ENCODE results near the gene RFC1. TPM values are rescaled to one million over a fixed set of nuclear protein-coding genes. Genes with fewer than 3 reads are reported as not detected.

The RFC1 gene
- total RNA-seq, 1 donor = 20.5 TPM

DNA sequence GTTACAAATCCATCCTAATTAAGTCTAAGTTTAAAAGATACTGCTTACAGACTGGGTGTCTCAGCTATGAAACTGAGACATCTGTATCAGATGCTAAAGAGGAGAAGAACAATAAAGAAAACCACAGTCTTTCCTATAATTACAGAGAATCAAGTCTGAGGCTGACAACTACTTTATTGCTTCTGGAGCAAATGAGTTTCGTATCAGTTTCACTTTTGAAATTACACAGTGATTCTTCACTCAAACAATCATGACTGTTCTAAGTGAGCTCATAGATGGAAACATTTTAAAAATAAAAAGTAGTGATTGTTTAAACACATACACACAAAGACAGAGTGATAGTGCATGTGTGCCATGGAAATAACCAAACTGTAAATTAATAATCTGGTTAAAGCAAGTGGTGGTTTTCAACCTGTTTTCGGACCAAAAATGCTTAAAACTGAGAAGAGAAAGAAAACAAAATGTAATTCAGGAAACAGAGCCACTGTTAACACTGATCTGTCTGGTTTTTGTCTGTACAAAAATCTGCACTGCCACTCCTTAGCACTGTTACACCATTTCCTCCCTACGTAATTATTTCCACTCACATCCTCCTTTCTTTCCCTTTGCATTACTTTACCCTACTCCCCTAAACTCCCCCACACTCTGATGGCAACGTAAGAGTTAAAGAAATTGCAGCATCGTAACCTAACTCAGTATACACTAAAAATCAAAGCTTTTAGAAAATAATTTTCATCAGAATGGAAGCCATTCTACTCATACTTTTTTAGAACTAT is 12.5 kb downstream of the RFC1 start:
- DNase-seq (ENCODE audit: low read depth in 2 of 3, low spot score in 2 of 3) = peak; percentile 19 to 75 (median 33)

DNA sequence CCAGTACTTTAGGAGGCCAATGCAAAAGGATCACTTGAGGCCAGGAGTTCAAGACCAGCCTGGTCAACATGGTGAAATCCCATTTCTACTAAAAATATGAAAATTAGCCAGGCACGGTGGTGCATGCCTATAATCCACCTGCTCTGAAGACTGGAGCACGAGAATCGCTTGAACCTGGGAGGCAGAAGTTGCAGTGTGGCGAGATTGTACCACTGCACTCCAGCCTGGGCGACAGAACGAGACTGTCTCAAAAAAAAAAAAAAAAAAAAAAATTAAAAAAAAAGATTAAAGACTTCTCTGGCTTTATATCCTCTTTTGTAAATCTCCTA is 13.0 kb downstream of the RFC1 start:
- peak in 1 of 3 donors; percentile 9 for DNase-seq (ENCODE audit: low read depth in 2 of 3, low spot score in 2 of 3)

GRCh38 chr4:39349326-39349725 is 16.8 kb downstream of the RFC1 start:
- no peak for DNase-seq (ENCODE audit: low read depth in 2 of 3, low spot score in 2 of 3)

- DNase-seq (ENCODE audit: low read depth in 2 of 3, low spot score in 2 of 3) = no peak
Observed at GRCh38 chr4:39348371-39349315, 17.5 kb downstream of the RFC1 start.

GRCh38 chr4:39346856-39347519 is 19.2 kb downstream of the RFC1 start:
- no peak for DNase-seq (ENCODE audit: low read depth in 2 of 3, low spot score in 2 of 3)

DNA sequence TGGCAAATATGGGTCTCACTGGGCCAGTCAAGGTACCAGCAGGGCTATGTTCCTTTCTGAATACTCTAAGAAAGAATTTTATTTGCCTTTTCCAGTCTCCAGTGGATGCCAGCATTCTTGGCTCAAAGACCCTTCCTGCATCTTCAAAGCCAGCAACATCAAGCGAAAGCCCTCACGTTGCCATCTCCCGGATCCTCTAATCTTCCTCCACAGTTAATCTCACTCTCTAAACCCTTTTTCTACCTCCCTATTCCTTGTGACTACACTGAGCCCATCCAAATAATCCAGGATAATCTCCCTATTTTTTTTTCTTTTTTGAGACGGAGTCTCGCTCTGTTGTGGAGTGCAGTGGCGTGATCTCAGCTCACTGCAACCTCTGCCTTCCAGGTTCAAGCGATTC is 23.4 kb downstream of the RFC1 start:
- DNase-seq (ENCODE audit: low read depth in 2 of 3, low spot score in 2 of 3) = no peak

GRCh38 chr4:39341075-39341725 is 25.0 kb downstream of the RFC1 start:
- no peak for DNase-seq (ENCODE audit: low read depth in 2 of 3, low spot score in 2 of 3)

GRCh38 chr4:39339968-39340367 is 26.2 kb downstream of the RFC1 start:
- DNase-seq (ENCODE audit: low read depth in 2 of 3, low spot score in 2 of 3) = no peak

- no peak for DNase-seq (ENCODE audit: low read depth in 2 of 3, low spot score in 2 of 3)
Observed at GRCh38 chr4:39337841-39338240, 28.3 kb downstream of the RFC1 start.

GRCh38 chr4:39335566-39335965 is 30.6 kb downstream of the RFC1 start:
- no peak for DNase-seq (ENCODE audit: low read depth in 2 of 3, low spot score in 2 of 3)

DNA sequence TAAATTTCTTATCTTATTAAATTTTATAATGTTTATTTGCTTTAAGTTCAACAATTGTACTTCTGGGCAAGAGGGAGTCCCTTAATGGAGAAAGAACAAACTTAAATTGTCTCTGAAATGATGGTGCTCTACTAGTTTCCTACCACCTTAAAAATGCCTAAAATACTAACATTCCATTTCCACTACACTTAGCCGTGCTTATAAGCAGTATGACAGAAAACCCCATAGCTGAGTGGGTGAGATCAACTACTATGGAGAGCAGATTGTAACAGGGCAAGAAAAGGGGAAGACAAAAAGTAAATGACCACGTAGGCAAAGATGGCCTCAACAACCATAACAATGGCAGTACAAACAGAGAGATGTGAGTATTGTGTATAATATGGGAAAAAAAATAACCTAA is 35.0 kb downstream of the RFC1 start:
- DNase-seq (ENCODE audit: low read depth in 2 of 3, low spot score in 2 of 3) = no peak

DNA sequence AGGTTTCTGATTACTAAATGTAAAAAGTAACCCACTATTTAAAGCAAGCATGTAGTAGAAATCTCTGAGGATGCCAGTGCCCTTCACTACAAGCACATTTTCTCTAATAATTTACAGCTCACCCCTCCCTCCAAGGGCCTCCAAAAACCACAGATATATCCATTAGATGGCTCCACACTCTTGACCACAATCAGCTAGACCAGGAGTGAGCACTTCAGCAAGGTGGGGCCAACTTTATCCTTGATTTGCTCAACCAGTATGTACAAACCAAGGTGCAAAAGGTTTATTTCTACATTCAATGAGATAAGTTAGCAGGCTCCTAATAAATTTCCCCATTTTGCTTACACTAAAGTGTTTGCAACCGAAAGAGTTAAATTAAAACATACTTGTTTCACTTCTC is 35.8 kb downstream of the RFC1 start:
- DNase-seq (ENCODE audit: low read depth in 2 of 3, low spot score in 2 of 3) = no peak

GRCh38 chr4:39326468-39326977 is 39.6 kb downstream of the RFC1 start:
- DNase-seq (ENCODE audit: low read depth in 2 of 3, low spot score in 2 of 3) = no peak

DNA sequence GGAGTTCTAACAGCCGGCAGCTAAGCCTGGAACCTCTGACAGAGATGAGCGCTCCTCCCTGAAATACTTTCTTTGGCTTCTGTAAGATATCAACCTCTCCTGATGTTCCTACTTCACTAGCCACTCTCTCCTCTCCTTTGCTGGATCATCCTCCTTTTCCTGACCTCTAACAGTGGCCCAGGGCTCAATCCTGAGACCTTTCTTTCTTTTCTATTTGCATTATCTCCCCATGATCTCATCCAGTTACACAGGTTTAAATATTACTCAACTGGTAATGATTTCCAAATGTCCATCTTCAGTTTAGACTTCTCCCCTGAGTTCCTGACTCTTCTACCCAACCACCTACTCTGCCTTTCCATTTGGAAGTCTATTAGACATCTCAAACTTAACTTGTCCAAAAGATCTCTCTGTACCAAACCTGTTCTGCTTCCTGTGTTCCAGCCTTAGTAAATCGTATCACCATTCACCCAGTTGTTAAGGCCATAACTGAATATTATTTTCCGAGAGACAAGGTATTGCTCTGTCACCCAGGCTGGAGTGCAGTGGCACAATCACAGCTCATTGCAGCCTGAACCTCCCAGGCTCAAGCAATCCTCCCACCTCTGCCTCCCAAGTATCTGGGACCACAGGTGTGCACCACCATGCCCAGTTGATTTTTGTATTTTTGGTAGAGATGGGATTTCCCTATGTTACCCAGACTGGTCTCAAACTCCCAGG is 41.1 kb downstream of the RFC1 start:
- DNase-seq (ENCODE audit: low read depth in 2 of 3, low spot score in 2 of 3) = no peak

DNA sequence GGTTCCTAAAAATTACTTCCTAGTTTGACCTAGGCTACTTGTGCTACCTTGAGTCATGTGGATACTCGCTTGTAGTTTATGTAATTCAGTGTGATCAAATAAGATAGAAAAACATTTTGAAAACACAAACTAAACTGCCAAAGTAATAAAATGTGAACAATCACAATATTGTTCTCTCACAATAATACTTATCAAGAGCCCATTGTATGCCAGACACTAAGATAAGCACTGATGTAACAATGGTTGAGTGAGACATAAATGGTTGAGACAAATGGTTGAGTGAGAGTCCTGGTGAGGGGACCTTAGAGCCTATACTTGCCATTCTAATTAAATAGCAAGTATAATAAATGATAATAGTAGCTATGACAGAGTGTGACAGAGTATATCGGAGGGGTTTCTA is 41.7 kb downstream of the RFC1 start:
- no peak for DNase-seq (ENCODE audit: low read depth in 2 of 3, low spot score in 2 of 3)

- DNase-seq (ENCODE audit: low read depth in 2 of 3, low spot score in 2 of 3) = no peak
Observed at GRCh38 chr4:39323821-39324220, 42.3 kb downstream of the RFC1 start.

- no peak for DNase-seq (ENCODE audit: low read depth in 2 of 3, low spot score in 2 of 3)
Observed at GRCh38 chr4:39320381-39321115, 45.6 kb downstream of the RFC1 start.

GRCh38 chr4:39319676-39320075 is 46.5 kb downstream of the RFC1 start:
- no peak for DNase-seq (ENCODE audit: low read depth in 2 of 3, low spot score in 2 of 3)

DNA sequence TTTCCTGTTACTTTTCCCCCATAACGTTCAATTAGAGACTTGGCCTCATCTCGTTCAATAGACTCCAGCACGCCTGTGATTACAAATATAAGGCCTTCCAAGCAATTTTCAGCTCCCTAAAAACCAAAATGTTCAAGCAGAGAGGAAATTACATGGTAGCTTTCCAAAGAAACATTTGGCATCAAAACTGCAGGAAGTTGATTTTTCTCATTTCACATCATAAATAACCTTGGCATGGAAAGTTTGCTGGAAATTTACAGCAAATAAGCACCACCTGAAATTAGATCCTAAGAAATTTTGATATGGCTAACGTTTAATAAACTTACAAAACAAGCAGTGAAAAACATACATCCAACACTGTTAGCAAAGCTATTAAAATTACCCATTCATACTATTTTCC is 53.3 kb downstream of the RFC1 start:
- DNase-seq (ENCODE audit: low read depth in 2 of 3, low spot score in 2 of 3) = no peak
